GM19023 (cell line): ENCODE measurements around the gene ARRDC1.
"Not testable (repeated sequence)": the region's sequence is repeated elsewhere in the genome, so short reads cannot be mapped to it uniquely, and the experiment has no call there.

Experiments
- ATAC-seq: cut with Tn5 transposase; IDR thresholded peaks from one replicate; pipeline ENCODE4 v1.9.1; 2021; ENCODE audit warnings: mild to moderate bottlenecking, moderate library complexity; ENCODE audit not compliant: unreplicated experiment

The ARRDC1 gene

DNA sequence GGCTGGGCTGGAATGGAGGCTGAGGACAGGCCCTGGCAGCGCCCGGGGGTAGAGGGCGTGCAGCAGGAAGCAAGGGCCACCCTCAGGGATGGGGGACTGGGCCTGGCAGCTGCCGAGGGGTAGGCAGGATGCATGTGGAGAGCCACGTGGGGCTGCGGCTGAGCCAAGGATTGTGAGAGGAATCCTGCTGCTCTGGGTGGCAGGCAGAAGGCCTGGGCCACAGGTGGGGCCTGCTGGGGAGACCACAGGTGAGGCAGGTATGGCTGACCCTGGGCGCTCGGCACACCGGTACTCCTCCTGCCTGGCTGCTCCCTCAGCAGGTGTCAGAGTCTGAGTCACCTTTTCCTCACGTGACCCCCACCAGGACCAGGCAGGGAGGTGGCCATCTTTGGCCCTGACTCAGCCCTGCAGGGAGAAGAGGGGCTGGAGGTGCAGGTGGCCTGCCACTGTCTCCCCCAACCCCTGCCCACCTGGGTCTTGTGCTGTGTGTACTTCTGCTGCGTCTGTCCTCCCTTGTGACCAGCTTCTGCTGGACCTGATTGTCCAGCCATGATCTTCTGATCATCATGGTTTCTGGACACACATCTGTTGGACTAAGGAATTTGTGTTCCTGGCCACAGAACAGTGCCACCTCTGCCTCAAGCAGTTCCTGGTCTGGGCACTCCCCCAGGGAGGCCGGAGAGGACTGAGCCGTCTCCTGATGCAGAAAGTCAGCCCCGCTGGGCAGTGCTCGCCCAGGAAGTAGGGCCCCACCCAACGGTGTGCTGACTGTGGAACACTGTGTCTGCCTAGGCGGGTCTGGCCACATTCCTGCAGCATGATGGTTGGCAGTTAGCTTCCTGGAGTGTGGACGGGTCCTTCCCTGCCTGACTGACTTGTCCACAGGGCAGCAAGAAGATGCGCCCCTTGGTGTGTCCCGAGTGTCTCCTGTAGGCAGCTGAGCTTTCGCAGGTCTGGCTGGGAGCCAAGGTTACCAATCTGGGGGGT lies 6.4 kb downstream of the ARRDC1 start:
- ATAC-seq = no peak

DNA sequence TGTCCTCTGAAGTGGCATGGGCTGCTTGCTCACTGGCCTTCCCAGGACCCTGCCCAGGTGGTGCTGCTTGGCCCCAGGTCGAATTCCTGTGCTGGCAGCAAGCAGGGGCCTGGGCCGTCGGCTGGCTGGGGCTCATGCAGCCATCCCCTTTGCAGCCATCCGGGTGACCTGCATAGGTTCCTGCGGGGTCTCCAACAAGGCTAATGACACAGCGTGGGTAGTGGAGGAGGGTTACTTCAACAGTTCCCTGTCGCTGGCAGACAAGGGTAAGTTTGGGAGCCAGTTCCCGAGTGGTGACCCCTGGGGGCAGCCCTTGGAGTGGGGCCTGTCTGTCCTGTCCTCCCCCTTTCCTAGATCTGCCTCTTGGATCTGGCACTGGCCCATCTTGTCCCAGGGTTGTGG lies 7.3 kb downstream of the ARRDC1 start:
- no peak for ATAC-seq

- ATAC-seq = no peak
These were observed 7.8 kb downstream of the ARRDC1 start for GRCh38 chr9:137613259-137613658.

- no peak for ATAC-seq
These were observed 8.4 kb downstream of the ARRDC1 start for GRCh38 chr9:137613738-137614523.

DNA sequence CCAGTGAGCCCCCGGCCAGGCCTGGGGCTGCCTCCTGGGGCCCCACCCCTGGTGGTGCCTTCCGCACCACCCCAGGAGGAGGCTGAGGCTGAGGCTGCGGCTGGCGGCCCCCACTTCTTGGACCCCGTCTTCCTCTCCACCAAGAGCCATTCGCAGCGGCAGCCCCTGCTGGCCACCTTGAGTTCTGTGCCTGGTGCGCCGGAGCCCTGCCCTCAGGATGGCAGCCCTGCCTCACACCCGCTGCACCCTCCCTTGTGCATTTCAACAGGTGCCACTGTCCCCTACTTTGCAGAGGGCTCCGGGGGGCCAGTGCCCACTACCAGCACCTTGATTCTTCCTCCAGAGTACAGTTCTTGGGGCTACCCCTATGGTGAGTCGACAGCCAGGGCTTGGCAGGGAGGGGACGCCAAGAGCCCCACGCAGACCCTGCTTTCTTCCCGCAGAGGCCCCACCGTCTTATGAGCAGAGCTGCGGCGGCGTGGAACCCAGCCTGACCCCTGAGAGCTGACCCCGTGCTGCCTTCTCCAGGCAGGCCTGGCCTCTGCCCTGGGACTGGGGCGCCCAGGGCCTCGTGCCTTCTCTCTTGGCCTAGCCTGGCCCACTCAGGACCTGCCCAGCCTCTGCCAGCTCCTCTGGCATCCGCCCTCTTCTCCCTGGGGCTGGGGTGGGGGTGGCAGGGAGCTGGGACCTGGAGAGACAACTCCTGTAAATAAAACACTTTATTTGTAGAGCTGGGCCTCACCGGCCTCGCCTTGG lies 9.3 kb downstream of the ARRDC1 start:
- no peak for ATAC-seq

- no peak for ATAC-seq
These were observed 9.9 kb downstream of the ARRDC1 start for GRCh38 chr9:137615387-137615871.

DNA sequence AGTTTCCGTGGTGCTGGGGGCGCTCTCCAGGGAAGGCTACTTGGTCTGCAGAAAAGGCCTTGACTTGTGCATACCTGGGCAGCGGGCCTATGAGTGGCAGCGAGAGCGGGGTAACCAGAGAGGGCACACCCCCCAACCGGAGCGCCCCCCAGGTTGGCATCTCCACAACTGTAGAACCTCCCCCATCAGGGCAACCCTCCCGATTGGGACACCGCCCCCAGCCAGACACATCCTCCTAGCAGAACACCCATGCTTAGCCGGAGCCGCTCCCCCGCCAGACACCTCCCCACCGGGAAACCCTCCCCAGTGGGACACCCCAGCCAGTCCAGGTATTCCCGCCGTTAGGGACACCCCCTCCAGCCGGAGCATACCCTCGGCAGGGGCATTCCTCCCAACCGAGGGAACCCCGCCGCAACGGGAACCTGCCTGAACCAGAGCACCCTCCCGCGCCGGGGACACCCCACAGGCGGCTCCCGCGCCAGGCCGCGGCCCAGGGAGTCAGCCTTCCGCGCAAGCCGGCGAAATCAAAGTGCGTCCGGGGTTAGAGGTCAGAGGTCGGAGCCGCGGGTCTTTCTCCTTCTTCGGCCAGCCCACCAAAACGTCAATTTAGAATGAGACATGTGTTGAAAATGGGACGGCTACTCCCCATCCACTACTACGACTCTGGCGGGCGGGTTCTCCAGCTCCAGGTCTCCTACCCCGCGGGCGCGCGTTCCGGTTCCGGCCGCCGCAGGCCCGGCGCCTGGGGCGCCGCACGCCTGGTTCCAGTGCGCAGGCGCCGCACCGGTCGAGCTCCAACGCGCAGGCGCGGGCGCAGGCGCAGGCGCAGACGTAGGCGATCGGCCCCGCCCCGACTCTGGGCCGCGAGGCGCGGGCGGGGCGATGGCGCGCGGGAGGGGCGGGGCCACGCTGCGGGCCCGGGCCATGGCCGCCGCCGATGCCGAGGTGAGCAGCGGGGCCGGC lies 12.9 kb downstream of the ARRDC1 start, which contains the start of gene EHMT1:
Gene EHMT1, plus strand, starts transcription at position 901 of the 963 bp plus-strand sequence. Its CDS starts 24 bp downstream, at position 925.
- peak; percentile 80 for ATAC-seq

- peak; percentile 22 for ATAC-seq
These were observed 14.0 kb downstream of the ARRDC1 start for GRCh38 chr9:137619240-137620047.

- ATAC-seq = no peak
These were observed 14.5 kb downstream of the ARRDC1 start for GRCh38 chr9:137620048-137620405.

DNA sequence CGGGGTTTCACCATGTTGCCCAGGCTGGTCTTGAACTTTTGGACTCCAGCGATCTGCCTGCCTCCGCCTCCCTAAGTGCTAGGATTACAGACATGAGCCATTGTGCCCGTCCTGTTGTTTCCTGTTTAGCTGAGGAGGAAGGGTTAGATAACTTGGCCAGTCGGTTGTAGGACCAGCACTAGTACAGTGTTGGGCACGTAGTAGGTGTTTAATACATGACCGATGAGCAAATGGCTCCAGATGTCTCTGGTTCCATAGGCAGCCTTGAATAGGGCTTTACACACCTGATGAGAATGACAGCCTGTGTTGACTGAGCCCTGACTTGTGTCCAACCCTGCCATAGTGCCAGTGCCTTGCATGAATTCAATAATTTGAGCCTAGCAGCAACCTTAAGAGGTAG lies 15.1 kb downstream of the ARRDC1 start:
- ATAC-seq = no peak

- ATAC-seq = no peak
These were observed 15.8 kb downstream of the ARRDC1 start for GRCh38 chr9:137621131-137621757.

DNA sequence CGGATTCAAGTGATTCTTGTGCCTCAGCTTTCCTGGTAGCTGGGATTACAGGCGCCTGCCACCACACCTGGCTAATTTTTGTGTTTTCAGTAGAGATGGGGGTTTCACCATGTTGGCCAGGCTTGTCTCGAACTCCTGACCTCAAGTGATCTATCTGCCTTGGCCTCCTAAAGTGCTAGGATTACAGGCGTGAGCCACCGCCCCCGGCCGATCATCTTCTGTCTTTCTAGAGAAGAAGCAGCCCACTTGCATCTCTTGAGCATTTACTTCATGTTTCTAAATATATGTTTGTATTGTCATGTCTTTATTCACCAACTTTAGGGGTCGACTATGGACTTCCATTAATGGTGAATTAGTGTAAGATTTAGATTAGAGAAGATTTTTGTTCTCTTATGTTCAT lies 16.7 kb downstream of the ARRDC1 start:
- not testable (repeated sequence) for ATAC-seq

DNA sequence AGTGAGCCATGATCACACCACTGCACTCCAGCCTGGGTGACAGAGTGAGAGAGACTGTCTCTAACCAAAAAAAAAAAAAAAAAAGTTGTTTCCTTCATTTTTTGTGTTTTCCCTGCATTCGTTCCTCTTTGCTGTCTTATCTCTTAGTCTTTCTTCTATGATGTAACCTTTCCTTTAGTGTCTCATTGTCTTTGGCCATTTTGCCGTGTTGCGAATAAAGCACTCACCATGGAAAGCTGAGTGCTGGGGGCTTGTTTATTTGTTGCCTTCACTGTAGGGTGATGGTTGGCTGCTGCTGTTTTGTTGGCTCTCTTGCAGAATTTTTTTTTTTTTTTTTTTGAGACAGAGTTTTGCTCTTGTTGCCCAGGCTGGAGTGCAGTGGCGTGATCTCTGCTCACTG lies 21.0 kb downstream of the ARRDC1 start:
- no peak for ATAC-seq

- not testable (repeated sequence) for ATAC-seq
These were observed 21.9 kb downstream of the ARRDC1 start for GRCh38 chr9:137627406-137627805.

DNA sequence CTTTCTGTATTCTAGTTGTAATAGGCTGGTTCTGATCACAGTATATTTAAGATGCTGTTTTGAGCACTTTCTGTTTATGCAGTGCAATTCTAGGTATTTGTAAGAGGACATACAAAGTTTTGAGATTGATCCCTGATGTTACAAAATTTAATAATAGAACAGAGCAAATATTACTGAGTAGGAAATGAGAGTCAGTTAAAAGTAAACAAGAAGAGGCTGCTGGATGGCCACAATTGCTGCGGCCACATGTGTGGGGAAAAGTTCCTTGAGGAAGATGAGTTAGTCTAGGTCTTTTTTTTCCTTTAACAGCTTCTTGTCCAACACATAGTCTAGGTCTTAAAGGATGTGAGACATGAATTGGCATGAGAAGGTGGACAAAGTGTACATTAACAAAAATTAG lies 24.6 kb downstream of the ARRDC1 start:
- ATAC-seq = no peak

- no peak for ATAC-seq
These were observed 25.2 kb downstream of the ARRDC1 start for GRCh38 chr9:137630679-137631078.

- no peak for ATAC-seq
These were observed 26.1 kb downstream of the ARRDC1 start for GRCh38 chr9:137631345-137632229.
